NCI-H82 treated with DMSO at 0.1 percent for 48 hours (cell line): Measurements from ENCODE around the gene CUL5.
A peak's percentile ranks its signal among the peaks of the same experiment; 100 is the strongest.

Experiments
- DNase-seq: peaks from one replicate; lab custom pipeline; 2025; ENCODE audit not compliant: unreplicated experiment; lab: John Stamatoyannopoulos, UW

The CUL5 gene

DNA sequence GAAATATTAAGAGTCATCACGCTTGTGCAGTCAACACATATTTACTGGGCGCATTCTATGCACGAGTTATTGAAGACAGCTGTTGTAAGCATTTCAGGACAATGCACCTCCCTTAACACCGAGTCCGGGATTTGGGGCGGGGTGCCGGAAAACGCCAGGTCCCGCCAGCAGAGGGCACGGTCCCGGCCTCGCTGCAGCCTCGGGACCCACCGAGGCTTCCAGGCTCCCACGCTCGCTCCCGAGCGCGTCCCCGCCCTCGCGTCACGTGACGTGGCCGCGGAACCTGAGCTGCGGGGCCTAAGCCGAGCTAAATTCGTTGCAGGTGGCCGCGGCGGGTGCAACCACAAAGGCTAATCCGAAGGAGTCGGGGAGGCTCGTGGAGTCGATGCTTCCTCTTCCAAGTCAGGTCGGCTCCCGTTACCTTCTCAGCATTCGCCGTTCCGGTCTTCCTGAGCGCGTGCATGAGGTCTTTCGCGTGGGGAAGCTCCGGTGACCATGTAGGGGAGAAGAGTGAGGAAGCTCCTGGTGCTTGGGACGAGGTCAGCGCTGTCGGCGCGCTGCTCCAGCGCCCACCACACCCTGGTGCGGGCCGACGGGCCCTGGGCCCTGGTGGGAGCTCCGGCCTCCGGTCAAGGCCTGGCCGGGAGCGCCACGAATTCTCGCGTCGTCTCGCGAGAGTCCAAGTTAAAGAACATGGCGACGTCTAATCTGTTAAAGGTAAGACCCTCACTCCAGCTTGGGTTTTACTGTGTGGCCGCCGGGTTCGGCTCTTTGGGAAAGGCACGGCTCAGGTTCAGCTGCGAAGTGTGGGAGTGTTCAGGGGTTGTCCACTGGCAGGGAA lies at the start of gene CUL5:
TSS of gene CUL5 (plus strand) at position 243 of the 841 bp plus-strand sequence. CDS start at position 694, 451 bp downstream.
- peak; percentile 52 for DNase-seq

- no peak for DNase-seq
These were observed 47.2 kb upstream of the CUL5 start for GRCh38 chr11:107961480-107961879.

DNA sequence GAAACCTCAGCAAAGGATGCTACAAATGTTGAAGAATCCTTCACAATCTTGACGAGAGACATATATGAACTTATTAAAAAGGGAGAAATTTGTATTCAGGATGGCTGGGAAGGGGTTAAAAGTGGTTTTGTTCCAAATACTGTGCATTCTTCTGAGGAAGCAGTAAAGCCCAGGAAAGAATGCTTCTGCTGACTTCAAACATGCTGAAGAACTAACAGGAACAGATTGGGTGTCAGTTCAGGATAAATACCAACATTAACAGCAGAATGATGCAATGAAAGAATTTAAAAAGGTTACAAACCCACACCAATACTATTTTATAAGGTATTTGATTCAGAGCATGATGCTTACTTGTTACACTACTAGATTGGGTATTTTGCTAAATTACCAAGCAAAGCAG lies 46.5 kb upstream of the CUL5 start:
- no peak for DNase-seq

- DNase-seq = no peak
These were observed 45.6 kb upstream of the CUL5 start for GRCh38 chr11:107963091-107963490.

DNA sequence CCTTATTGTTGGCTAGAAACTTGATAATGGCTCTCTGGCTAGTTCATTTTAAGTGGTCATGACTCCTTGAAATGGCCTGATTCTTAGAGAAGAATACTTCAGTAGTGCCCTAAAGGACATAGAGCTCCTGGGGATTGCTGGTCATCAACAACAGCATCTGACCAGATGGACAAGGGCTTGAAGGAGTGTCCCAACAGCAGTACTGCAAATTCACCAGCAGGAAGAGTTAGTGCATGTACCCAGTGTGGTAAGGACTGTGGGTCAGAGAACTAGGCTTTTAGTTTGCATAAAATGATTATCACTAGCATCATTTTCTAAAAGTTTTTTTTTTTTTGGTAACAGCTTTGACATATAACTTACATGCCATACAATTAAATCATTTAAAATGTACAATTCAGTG lies 39.5 kb upstream of the CUL5 start:
- no peak for DNase-seq

DNA sequence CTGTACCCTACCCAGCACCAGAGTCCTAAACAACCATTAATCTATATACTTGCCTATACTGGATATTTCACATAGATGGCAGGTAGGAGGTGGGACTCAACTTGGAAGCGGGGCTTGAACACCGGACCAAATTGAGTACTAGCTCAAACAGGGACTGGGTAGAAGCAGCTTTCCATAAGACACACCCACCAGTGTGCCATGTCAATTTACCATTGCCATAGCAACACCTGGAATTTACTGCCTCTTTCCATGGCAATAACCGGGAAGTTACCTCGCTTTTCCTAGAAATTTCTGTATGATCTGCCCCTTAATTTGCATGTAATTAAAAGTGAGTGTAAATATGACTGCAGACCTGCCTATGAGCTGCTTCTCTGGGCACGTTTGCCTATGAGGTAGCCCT lies 38.6 kb upstream of the CUL5 start:
- no peak for DNase-seq

- DNase-seq = no peak
These were observed 35.1 kb upstream of the CUL5 start for GRCh38 chr11:107973641-107974040.

- DNase-seq = no peak
These were observed 20.1 kb upstream of the CUL5 start for GRCh38 chr11:107988397-107989158.

DNA sequence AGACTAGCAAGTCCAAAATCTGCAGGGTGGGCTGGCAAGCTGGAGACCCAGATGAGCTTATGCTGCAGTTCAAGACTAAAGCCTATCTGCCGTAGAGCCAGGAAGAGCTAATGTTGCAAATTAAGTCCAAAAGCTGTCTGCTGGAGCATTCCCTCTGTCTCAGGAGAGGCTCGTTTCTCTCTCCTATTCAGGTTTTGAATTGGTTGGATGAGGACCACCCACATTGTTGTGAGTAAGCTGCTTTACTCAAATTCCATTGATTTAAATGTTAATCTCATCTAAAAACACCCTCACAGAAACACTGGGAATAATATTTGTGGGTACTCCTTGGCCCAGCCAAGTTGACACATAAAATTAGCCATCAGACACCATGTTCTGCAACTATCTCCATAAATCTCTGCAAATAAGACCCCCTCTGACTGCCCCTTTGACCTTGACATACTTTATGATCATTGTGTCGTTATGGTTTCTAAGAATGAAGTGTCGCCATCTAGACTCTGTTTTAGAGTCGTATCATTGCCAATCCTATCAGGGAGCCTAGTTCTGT lies 16.8 kb upstream of the CUL5 start:
- DNase-seq = no peak

DNA sequence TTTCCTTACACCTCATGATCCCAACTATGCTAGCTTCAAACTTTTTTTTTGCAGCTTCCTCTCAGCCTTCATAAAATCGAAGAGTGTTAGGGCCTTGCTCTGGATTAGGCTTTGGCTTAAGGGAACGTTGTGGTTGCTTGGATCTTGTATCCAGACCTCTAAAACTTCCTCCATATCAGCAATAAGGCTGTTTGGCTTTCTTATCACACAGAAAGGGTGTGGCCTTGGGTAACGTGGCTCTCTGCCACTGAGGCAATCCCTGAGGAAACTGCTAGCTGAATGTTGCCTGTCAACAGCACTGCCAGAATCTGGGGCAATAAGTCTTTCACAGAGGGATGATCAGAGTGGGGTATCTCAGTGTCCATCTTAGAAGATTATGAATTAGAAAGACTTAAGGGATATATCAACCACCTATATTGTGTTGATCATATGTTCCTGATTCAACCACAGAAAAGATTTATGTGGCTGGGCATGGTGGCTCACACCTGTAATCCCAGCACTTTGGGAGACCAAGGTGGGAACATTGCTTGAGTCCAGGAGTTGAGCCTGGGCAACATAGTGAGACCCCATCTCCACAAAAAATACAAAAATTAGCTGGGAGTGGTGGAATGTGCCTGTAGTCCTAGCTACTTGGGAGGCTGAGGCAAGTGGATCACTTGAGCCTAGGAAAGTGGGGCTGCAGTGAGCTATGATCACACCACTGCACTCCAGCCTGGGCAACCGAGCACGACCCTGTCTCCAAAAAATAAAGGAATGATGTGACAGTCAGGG lies 12.5 kb upstream of the CUL5 start:
- no peak for DNase-seq

GRCh38 chr11:107998761-107999160 lies 9.9 kb upstream of the CUL5 start:
- DNase-seq = no peak

- peak; percentile 16 for DNase-seq
These were observed 8.8 kb upstream of the CUL5 start for GRCh38 chr11:107999759-108000455.

GRCh38 chr11:108002476-108002875 lies 6.2 kb upstream of the CUL5 start:
- DNase-seq = no peak

DNA sequence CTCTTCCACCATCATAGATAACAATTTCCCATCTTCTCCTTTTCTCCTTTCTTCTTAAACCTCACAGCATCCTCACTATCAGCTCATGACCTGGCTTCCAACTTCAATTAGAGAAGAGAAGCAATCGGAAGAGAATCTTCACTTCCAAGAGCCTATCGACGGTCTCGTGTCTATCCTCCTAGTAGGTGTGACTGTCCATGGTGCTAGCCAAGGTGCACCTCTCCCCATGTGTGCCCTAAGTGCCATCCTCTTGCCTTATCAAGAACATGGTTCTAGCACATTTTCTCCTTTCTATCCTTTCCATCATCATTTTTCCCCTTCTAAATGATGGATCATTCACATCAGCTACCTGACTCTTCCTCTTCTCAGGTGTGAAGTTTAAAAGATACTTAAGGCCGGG lies 5.1 kb upstream of the CUL5 start:
- DNase-seq = no peak

- no peak for DNase-seq
These were observed 879 bp upstream of the CUL5 start for GRCh38 chr11:108007819-108008218.

- no peak for DNase-seq
These were observed 1.0 kb downstream of the CUL5 start for GRCh38 chr11:108009497-108010370.

DNA sequence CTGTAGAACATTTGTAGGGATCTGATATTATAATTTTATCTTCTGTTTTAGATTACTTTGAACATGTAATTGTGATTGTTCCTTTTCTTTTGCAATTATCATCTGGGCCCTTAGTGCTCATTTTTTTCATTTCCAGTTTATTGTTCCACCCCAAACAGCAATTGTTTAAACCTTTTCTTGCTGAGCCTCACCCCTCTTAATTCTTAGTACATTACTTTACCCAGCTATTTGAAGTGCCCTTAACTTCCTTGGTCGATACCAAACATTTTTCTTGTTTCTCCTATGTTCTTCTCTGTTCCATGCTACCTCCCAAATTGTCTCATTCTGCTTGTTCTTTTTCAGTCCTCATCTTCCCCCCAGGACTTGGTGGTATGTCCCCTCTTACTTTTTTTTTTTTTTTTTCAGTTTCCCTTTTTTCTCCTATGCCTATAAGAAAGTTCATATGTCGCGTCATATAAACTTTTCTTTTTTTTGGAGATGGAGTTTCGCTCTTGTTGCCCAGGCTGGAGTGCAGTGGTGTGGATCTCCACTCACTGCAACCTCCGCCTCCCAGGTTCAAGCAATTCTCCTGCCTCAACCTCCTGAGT lies 3.5 kb downstream of the CUL5 start:
- no peak for DNase-seq

GRCh38 chr11:108016647-108017046 lies 7.9 kb downstream of the CUL5 start:
- no peak for DNase-seq

DNA sequence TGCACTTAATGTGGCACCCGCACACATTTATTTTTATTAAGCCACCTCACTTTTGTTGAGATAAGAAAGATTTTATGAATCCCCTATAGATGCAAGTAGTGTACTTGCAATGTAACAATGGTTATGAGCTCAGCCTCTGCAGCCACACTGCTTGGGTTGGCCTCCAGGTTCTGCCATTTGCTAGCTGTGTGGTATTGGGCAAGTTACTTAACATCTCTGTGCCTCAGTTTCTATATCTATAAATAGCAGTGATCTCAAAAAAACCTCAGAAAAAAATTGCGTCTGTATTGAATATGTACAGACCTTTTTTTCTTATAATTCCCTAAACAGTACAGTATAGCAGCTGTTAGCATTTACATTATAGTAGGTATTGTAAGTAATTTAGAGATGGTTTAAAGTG lies 10.0 kb downstream of the CUL5 start:
- no peak for DNase-seq
